ENCODE results near the gene BCAS3. TPM values are rescaled to one million over a fixed set of nuclear protein-coding genes. Genes with fewer than 3 reads are reported as not detected.
A peak's percentile ranks its signal among the peaks of the same experiment; 100 is the strongest.

BCAS3 gene
- total RNA-seq, 4 donors from 2014 or later: 18.2 to 60.6 (median 23.4) TPM

DNA sequence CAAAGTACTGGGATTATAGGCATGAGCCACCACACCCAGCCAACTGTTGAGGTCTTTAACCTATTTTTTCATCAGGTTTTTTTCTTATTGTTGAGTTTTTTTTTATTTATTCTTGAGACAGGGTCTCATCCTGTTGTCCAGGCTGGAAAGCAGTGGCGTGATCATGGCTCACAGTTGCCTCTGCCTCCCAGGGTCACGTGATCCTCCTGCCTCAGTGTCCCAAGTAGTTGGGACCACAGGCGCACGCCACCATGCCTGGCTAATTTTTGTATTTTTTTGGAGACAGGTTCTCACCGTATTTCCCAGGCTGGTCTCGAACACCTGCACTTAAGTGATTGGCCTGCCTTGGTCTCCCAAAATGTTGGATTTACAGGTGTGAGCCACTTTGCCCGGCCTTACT, 95.9 kb downstream of the BCAS3 start:
- intact Hi-C loops (cut with DNase I; ENCODE audit: low total_unique reads) (no loop called here), in situ Hi-C loops (cut with MboI; ENCODE audit: low sequenced_read_pairs in 4 of 4) (no loop called here)
- TF ChIP-seq POLR2A (IDR thresholded peaks at IDR 0.05) (no peak), CTCF (IDR thresholded peaks at IDR 0.05 in 4 of 5, conservative IDR thresholded peaks at IDR 0.05 in 1 of 5) (no peak)
- no peak overlapping the region for H3K27ac ChIP-seq
- no peaks in the 10 kb centered on the region for H3K9me3 ChIP-seq
- no peak overlapping the region for H3K4me3 ChIP-seq
- H3K27me3 ChIP-seq: no peaks in the 10 kb centered on the region
- H3K36me3 ChIP-seq: no peaks in the 10 kb centered on the region
- ATAC-seq: no peak
- H3K4me1 ChIP-seq: no peaks in the 10 kb centered on the region
- no peak for DNase-seq

DNA sequence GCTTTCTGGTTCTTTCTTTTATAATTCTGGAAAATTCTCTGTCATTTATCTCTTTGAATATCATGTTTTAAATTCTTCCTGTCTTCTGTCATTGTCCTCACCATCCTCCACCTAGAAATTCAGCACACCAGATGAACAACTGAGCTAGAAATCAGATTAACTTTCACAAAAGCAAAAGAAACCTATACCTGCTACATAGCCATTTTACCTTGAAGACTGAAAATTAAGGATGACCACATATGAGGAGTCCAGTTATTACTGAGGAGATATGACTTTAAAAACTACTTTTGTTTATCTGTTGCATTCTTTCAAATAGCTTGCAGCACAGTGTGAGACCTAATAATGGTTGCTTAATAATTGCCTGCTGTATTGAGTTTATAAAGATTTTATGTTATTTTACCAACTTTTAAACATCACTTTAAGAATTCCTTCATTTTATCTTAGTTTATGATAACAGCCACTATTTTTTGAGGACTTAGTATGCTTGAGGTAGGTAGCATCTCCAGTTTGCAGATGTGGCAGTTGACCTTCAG, 104.3 kb downstream of the BCAS3 start:
- DNase-seq (no peak), ATAC-seq (no peak)
- in situ Hi-C loops (cut with MboI; ENCODE audit: low sequenced_read_pairs in 4 of 4): no loop called here
- Histone ChIP-seq H3K9me3 (no peaks in the 10 kb centered on the region), H3K27me3 (no peaks in the 10 kb centered on the region), H3K36me3 (no peaks in the 10 kb centered on the region), H3K27ac (no peak overlapping the region), H3K4me3 (no peak overlapping the region), H3K4me1 (no peaks in the 10 kb centered on the region)
- TF ChIP-seq CTCF (IDR thresholded peaks at IDR 0.05 in 4 of 5, conservative IDR thresholded peaks at IDR 0.05 in 1 of 5) (no peak), POLR2A (IDR thresholded peaks at IDR 0.05) (no peak)
- intact Hi-C loops (cut with DNase I; ENCODE audit: low total_unique reads): no loop called here

DNA sequence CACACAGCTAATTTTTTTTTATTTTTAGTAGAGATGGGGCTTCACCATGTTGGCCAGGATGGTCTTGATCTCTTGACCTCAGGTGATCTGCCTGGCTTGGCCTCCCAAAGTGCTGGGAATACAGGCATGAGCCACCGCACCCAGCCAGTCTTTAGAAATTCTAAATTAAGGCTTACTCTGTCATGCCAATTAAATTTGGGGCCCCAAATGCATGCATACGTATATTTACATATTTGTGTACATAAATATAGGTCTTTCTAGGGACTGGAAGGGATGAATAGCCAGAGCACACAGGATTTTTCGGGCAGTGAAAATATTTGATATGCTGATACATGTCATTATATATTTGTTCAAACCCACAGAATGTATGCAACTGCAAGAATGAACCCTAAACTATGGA, 105.1 kb downstream of the BCAS3 start:
- no peaks in the 10 kb centered on the region for H3K9me3 ChIP-seq
- no peak overlapping the region for H3K4me3 ChIP-seq
- in situ Hi-C loops (cut with MboI; ENCODE audit: low sequenced_read_pairs in 4 of 4): no loop called here
- no peak for ATAC-seq
- no peak for DNase-seq
- no peaks in the 10 kb centered on the region for H3K36me3 ChIP-seq
- no peak for TF ChIP-seq CTCF (IDR thresholded peaks at IDR 0.05 in 4 of 5, conservative IDR thresholded peaks at IDR 0.05 in 1 of 5)
- TF ChIP-seq POLR2A (IDR thresholded peaks at IDR 0.05): no peak
- no peaks in the 10 kb centered on the region for H3K27me3 ChIP-seq
- H3K27ac ChIP-seq: no peak overlapping the region
- intact Hi-C loops (cut with DNase I; ENCODE audit: low total_unique reads): no loop called here
- no peaks in the 10 kb centered on the region for H3K4me1 ChIP-seq

- Histone ChIP-seq H3K9me3 (no peaks in the 10 kb centered on the region), H3K27ac (no peak overlapping the region), H3K4me1 (peaks cover 0 to 8% of the 10 kb centered on the region in 2 donors), H3K27me3 (no peaks in the 10 kb centered on the region), H3K36me3 (no peaks in the 10 kb centered on the region), H3K4me3 (no peak overlapping the region)
- TF ChIP-seq POLR2A (IDR thresholded peaks at IDR 0.05): no peak
- intact Hi-C loops (cut with DNase I; ENCODE audit: low total_unique reads) (no loop called here), in situ Hi-C loops (cut with MboI; ENCODE audit: low sequenced_read_pairs in 4 of 4) (no loop called here)
- no peak for DNase-seq
- ATAC-seq: no peak
These were observed 112.6 kb downstream of the BCAS3 start for GRCh38 chr17:60790205-60790604.

GRCh38 chr17:60792250-60792898, 114.7 kb downstream of the BCAS3 start:
- in situ Hi-C loops (cut with MboI; ENCODE audit: low sequenced_read_pairs in 4 of 4) (no loop called here), intact Hi-C loops (cut with DNase I; ENCODE audit: low total_unique reads) (no loop called here)
- no peak for TF ChIP-seq CTCF (IDR thresholded peaks at IDR 0.05 in 4 of 5, conservative IDR thresholded peaks at IDR 0.05 in 1 of 5)
- TF ChIP-seq POLR2A (IDR thresholded peaks at IDR 0.05): no peak
- ATAC-seq: no peak
- H3K4me1 ChIP-seq: peaks cover 0 to 8% of the 10 kb centered on the region in 2 donors
- no peak for DNase-seq
- peak overlapping the region in 1 of 4 donors; percentile 44 for H3K27ac ChIP-seq
- no peaks in the 10 kb centered on the region for H3K9me3 ChIP-seq
- no peaks in the 10 kb centered on the region for H3K36me3 ChIP-seq
- no peak overlapping the region for H3K4me3 ChIP-seq
- H3K27me3 ChIP-seq: no peaks in the 10 kb centered on the region
